GM19239 (cell line): Measurements from ENCODE around the gene SEMA4C.

Experiments used
- DNase-seq: peaks from one replicate; pipeline ENCODE4 v3.0.0; 2011; ENCODE audit warnings: low spot score; ENCODE audit not compliant: insufficient read length
- FAIRE-seq: peaks from 2 replicates; lab custom pipeline; 2011; peaks lifted over from hg19 to GRCh38; lab: Jason Lieb, UNC

The SEMA4C gene

GRCh38 chr2:96826546-96827278, 43.2 kb downstream of the SEMA4C start:
- DNase-seq: no peak
- no peak for FAIRE-seq

GRCh38 chr2:96825057-96825456, 44.8 kb downstream of the SEMA4C start:
- no peak for FAIRE-seq
- DNase-seq: no peak

GRCh38 chr2:96824079-96824870, 45.6 kb downstream of the SEMA4C start:
- DNase-seq (no peak), FAIRE-seq (no peak)

GRCh38 chr2:96823198-96823597, 46.7 kb downstream of the SEMA4C start:
- no peak for DNase-seq
- no peak for FAIRE-seq

- FAIRE-seq (no peak), DNase-seq (no peak)
Observed at GRCh38 chr2:96822786-96823185, 47.1 kb downstream of the SEMA4C start.

GRCh38 chr2:96821113-96821675, 48.7 kb downstream of the SEMA4C start:
- FAIRE-seq (no peak), DNase-seq (no peak)

- FAIRE-seq: no peak
Observed at GRCh38 chr2:96819876-96820511, 49.9 kb downstream of the SEMA4C start.

GRCh38 chr2:96819128-96819875, 50.6 kb downstream of the SEMA4C start:
- no peak for FAIRE-seq
- no peak for DNase-seq

More at GRCh38 chr2:96819876-96820511, 49.9 kb downstream of the SEMA4C start:
- no peak for DNase-seq

- no peak for FAIRE-seq
Observed at GRCh38 chr2:96817882-96818281, 52.0 kb downstream of the SEMA4C start.

GRCh38 chr2:96816836-96817702, 52.8 kb downstream of the SEMA4C start:
- FAIRE-seq: no peak
- no peak for DNase-seq

More at GRCh38 chr2:96817882-96818281, 52.0 kb downstream of the SEMA4C start:
- no peak for DNase-seq

GRCh38 chr2:96816127-96816835, 53.6 kb downstream of the SEMA4C start, which contains the start of gene CNNM3:
TSS of gene CNNM3 (plus strand) at chr2:96816268. CDS start at chr2:96816278, 10 bp downstream.
- FAIRE-seq: peak; percentile 74

GRCh38 chr2:96815326-96816126, 54.4 kb downstream of the SEMA4C start:
- FAIRE-seq: peak; percentile 85
- peak; percentile 57 for DNase-seq

More at GRCh38 chr2:96816127-96816835, 53.6 kb downstream of the SEMA4C start, which contains the start of gene CNNM3:
- peak; percentile 99 for DNase-seq

GRCh38 chr2:96813656-96814055, 56.2 kb downstream of the SEMA4C start:
- FAIRE-seq (no peak), DNase-seq (no peak)

GRCh38 chr2:96811917-96812316, 58.0 kb downstream of the SEMA4C start:
- no peak for FAIRE-seq

GRCh38 chr2:96810783-96811192, 59.1 kb downstream of the SEMA4C start:
- no peak for FAIRE-seq
- DNase-seq: no peak

More at GRCh38 chr2:96811917-96812316, 58.0 kb downstream of the SEMA4C start:
- DNase-seq: no peak

- no peak for FAIRE-seq
- no peak for DNase-seq
Observed at GRCh38 chr2:96809951-96810782, 59.7 kb downstream of the SEMA4C start.
